ENCODE data around the gene DUSP19.
A peak's percentile ranks its signal among the peaks of the same experiment; 100 is the strongest.

DUSP19 gene

DNA sequence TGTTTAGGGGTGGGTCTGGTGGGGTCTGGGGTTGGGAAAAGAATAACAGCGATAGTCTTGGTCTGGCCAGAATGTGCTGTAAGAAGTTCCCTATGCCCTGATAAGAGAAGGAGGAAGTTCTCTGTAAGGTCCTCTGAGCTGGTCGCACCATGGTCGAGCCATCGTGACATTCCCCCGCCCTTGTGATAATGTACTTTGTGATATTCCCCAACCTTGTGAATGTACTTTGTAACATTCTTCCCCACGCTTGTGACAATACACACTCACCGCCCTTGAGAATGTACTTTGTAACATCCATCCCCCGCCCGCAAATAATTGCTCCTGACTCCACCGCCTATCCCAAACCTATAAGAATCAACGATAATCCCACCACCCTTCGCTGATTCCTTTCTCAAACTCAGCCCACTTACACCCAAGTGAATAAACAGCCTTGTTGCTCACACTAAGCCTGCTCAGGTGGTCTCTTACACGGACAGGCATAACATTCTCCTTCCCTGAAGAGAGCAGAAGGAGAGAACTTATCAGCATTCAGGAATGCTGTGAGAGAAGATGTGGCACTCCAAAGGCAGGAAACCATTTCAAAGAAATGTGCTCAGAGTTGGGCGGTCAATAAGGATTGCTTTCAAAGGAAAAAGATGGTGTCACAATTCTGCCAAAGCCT, 17.8 kb upstream of the DUSP19 start:
- H3K4me3 ChIP-seq: no peak overlapping the region
- no peak overlapping the region for H3K27ac ChIP-seq

DNA sequence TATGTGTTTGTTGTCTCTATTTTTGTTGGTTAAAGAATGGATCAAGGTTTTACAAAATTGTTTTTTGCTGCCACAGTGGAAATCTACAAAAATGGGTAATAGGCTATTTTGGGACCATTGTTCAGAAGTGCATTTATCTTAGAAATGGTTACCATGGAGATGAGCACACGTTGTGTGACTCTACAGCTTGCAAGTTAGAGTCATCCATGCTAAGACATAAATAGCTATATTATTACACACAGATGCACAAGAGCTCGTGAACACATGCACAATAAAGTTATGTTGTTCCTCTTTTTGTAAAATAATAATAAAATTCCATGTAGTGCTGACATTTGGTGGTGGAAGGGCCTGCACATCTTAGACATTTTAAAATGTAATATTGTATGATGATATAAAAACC, 15.5 kb upstream of the DUSP19 start:
- Histone ChIP-seq H3K27ac (no peak overlapping the region), H3K4me3 (no peak overlapping the region)

DNA sequence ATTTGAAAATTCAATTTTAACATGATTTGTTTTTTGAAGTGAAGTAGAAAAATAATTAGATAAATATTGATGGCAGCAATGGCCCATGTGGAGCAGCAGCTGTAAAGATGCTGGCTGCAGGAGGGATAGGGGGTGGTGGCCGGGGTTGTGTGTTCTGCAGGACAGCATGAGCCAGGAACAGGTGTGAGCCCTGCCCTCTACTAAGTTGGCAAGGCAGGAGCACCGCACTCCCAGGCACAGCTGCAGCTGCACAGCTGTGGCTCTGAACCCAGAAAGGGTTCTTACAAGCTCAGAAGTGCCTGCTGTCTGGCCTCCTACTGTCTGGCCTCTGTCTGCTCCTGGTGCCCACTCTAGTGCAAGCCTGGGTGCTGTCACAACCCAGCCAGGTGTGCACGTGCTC, 10.0 kb upstream of the DUSP19 start:
- no peak overlapping the region for H3K27ac ChIP-seq
- no peak overlapping the region for H3K4me3 ChIP-seq

DNA sequence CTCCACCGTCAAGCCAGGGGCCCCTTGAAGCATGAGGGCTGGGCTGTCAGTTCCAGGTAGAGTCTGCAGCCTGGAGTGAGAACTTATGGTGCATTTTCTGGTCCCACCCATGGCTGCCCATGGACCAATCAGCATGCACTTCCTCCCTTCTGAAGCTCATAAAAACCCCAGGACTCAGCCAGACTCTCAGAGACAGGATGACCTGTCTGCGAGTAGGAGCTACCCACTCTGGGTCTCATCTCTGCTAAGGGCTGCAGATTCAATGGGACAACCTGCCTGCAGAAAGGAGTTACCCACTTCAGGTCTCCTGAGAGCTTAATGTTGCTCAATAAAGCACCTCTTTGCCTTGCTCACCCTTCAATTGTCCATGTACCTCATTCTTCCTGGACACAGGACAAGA, 9.4 kb upstream of the DUSP19 start:
- no peak overlapping the region for H3K4me3 ChIP-seq
- H3K27ac ChIP-seq: no peak overlapping the region

DNA sequence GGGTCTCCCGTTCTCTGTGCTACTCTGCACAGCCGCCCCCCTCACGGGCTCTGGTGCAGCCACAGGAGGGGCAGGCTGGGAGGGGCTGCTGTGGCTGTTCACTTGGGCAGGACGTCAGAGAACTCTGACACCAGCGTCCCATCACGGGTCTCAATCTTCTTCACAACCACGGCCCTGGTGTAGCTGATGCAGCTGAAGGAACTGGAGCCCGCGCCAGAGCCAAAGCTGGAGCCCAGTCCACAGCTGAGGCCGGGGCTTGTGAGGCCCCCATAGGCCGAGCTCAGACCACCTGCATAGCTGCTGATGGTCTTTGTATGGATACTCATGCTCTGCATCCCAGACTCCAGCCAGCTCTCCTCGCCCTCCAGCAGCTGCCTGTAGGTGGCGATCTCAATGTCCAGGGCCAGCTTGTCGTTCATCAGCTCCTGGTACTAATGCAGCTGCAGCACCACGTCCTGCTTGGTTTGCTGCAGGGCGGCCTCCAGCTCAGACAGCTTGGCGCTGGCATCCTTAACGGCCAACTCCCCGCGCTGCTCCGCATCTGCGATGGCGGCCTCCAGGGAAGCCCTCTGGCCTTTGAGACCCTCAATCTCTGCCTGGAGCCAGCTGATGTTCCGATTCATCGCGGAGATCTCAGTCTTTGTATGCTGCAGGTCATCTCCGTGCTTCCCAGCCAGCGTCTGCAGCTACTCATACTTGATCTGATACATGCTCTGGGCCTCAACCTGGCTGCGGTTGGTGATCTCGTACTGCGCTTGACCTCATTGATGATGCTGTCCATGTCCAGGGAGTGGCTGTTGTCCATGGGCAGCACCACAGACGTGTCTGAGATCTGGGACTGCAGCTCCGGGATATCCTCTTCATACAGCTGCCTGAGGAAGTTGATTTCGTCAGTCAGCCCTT, 7.4 kb upstream of the DUSP19 start:
- no peak overlapping the region for H3K4me3 ChIP-seq

DNA sequence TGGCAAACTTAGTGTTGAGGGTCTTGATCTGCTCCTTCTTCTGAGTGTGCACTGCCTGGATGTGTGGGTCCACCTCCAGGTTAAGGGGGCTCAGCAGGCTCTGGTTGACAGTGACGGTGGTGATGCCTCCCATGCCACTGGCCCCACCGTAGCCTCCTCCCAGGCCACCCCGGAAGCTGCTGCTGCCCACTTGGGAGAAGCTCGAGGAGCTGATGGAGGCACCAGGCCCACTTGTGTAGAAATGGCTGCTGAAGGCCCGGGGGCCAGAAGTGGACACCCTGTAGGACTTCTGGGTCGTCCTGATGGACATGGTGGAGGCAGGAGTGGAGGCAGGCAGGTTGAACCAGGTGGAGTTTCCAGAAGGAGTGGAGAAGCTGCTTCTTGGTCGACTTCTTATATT, 6.4 kb upstream of the DUSP19 start:
- no peak overlapping the region for H3K27ac ChIP-seq
- H3K4me3 ChIP-seq: no peak overlapping the region

More for the DNA sequence above, 7.4 kb upstream of the DUSP19 start:
- no peak overlapping the region for H3K27ac ChIP-seq

DNA sequence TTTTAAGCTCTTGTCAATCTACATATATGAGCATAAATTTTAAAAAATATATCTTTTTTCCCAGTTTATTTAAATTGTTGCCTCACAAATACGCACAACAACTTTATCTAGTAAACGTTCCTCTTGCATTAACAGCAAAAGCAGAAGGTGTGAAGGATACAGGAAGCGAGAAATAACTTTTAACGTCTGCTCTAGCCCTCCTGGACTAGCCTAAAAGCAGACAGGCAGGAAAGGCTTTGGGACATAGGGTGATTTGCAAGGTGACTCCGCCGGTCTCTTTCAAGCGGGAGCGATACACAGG, 434 bp upstream of the DUSP19 start:
- H3K27ac ChIP-seq: peak overlapping the region in 20 of 21 experiments; percentile 38 to 85 (median 75)
- H3K4me3 ChIP-seq: peak overlapping the region; percentile 48 to 74 (median 52)

DNA sequence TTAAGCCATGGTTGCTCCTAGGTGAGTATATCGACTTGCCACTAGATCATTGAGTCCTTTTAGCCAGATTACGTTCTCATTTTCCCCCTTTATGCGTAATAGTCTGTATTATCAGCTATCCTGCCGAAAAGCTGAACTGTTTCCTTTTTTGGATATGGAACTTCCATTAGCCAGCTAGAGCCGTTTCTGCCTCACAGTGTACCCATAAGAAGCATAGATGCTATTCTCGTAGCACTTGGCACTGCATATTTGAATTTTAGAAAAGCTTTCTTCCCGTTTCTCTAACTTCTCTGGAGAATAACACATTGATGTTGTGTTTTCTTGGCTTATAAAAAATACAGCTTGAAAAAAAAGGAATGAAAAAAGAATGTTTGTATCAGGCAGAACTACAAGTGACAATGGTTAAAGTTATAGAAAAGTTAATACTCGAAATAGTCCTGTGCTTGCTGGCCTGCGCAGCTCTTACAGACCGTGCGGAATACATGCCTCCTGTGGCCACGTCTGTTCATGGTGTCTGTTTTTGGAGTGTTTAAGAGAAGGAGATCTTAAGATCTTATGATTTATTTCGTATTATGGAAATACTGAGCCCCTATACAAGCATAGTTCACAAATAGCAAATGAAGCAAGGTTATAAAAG, 710 bp downstream of the DUSP19 start:
- Histone ChIP-seq H3K4me3 (peak overlapping the region; percentile 48 to 74 (median 52)), H3K27ac (peak overlapping the region in 20 of 21 experiments; percentile 38 to 85 (median 75))

DNA sequence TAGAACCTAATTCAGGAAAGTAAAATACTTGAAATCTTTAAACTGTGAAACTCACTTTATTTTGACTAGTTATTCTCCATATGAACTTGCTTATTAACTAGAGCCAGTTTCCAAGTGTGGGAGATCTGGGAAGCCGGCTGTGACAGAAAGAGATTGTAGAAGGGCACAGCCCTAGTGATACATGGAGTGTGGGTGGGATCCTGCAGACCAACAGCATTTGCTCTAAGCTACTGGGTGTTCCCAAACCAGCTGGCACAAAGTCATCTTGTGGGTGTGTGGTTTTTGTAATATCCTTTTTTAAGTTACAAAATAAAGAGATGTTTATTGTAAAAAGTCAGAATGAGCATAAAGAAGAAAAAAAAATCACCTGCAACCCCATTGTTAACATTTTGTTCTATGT, 3.4 kb downstream of the DUSP19 start:
- H3K4me3 ChIP-seq: no peak overlapping the region

DNA sequence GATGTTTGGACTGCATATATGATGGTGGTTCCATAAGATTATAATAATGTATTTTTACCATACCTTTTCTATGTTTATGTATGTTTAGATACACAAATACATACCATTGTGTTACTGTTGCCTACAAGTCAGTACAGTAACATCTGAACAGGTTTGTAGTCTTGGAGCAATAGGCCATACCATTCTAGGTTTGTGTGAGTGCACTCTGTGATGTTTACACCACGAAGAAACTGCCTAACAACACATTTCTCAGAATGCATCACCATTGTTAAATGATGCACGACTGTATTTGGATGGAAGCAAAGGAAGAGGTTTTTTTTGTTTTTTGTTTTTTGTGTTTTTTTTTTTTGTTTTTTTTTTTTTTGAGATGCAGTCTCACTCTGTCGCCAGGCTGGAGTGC, 9.5 kb downstream of the DUSP19 start:
- no peak overlapping the region for H3K27ac ChIP-seq
- no peak overlapping the region for H3K4me3 ChIP-seq

More for the DNA sequence above, 3.4 kb downstream of the DUSP19 start:
- H3K27ac ChIP-seq: no peak overlapping the region

DNA sequence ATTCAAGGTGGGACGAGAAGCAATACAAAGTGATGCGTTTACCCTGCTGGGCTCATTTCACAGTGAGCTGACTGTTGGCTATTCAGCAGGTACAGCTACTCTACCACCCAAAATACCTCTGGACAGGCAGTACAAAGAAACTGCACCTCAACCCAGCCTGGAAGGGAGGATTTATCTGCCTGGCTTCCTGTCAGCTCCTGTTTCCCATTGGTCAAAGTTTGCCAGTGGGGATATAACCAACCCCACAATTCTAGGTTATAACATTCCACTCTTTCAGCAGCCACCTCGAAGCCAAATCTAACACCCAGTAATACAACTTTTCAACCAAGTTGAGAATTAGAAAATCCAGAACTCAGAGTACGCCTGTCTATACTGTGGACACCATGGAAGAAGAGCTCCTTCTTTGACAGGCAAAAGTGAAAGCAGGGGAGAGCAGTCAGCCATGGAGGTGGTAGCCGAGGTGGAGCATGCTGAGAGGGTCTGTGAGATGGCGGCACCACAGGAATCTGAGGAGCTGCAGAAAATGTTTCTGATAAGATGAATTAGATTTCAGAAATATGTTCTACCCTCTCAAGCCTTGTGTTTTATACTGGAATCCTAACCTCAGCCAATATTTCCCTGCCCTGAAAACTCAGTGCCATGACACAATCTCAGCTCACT, 10.8 kb downstream of the DUSP19 start:
- Histone ChIP-seq H3K27ac (no peak overlapping the region), H3K4me3 (no peak overlapping the region)

DNA sequence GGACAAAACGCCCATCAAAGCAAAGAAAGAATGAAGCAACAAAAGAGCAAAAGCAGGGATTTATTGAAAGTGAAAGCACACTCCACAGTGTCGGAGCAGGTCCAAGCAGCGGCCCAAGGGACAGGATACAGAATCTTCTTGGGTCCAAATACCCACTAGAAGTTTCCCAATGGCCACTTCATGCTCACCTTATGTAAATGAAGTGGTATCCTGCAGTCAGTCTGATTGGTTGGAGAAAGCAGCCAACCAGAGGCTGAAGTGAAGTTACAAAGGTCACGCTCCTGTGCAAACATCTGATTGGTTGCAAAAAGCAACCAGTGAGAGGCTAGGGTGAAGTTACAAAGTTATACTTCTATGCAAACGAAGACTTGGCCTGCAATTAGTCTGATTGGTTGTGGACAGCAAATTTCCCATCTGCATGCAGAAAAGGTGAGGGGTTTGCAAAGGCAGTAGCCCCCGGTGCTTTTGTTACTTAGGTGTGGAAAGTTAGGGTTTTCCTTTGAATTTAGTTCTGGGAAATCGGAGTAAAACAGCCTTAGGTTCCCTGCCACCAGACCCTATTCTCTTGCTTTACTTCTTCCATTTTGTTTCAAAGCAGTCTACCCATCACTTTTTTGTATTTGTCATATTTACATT, 12.9 kb downstream of the DUSP19 start:
- H3K27ac ChIP-seq: no peak overlapping the region

DNA sequence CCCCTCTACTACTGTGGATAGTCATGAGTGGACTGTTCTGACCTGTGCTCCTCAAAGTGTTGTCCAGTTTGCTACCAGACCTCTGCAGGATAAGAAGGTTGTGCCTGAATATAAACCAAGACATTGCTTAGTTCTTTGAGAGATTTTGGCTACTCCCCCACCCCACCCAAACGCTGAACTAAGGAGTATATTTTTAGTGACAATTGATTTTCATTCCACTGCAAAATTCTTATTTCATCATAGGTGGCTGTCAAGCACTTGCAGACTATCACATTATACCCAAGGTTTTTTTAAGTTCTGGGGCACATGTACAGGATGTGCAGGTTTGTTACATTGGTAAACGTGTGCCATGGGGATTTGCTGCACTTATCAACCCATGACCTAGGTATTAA, 13.4 kb downstream of the DUSP19 start:
- H3K4me3 ChIP-seq: no peak overlapping the region
- H3K27ac ChIP-seq: no peak overlapping the region

More for the DNA sequence above, 12.9 kb downstream of the DUSP19 start:
- H3K4me3 ChIP-seq: no peak overlapping the region

DNA sequence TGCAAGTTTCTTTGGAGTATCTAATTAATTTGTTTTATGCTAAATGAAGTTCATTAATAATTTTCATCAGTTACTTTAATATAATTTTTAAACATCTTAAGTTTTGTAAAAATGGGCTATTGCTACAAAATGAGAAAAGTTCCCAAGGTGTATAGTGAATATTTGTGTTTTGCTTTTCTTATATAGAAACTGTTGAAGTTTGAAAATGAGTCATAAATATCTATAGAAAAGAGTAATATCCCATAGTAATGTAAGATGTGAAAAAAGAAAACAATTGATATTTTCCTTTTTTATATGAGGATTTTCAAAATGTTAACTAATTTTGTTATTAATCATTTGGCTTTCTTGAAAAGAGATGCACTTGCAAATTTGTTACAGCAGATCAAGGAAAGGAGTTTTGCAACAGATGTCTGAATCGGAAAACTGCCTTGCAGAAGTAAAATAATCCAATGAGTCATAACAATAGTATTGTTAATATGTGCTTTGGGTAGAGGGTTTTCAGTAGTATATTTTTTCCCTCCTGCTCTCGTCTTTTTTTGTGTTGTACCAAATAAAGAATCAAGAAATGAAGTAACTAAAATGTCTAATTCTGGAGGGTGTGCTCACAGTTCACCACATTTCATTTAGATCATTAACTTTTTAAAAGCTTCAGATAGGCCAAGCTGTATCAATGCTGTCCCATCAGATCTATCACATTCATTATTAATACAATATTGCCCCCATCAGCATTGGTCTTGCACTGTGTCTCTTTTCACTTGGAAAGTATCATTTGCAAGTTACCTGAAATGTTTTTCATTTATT, 15.5 kb downstream of the DUSP19 start:
- Histone ChIP-seq H3K27ac (no peak overlapping the region), H3K4me3 (no peak overlapping the region)

DNA sequence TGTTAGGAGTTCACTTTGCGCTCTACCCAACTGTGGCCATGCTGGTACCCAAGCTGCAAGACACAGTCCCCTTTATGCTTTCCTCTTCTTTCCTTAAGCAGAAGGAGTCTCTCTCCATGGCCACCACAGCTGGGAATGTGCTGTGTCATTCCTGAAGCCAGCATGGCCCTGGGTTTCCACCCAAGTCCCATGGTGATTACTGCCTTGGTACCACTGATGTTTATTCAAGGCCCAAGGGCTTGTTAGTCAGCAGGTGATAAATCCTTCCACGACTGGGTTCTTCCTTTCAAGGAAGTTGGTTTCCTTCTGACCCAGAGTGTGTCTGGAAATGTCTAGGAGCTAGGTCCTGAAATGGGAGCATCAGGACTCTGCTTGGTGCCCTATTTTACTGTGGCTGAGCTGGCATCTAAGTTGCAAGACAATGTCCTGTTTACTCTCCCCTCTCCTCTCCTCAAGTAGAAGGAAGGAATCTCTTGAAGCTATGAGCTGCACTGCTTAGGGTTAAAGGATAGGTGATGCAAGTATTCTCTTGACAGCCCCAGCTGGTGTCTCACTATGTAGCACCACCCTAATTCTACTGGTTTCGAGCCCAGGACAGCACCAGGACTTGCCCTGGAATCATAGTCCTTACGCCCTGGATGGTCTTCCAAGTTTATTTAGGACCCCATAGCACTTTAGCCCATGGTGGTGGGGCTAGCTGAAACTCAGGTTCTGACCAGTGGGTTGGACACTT, 27.0 kb downstream of the DUSP19 start:
- Histone ChIP-seq H3K27ac (no peak overlapping the region), H3K4me3 (no peak overlapping the region)

DNA sequence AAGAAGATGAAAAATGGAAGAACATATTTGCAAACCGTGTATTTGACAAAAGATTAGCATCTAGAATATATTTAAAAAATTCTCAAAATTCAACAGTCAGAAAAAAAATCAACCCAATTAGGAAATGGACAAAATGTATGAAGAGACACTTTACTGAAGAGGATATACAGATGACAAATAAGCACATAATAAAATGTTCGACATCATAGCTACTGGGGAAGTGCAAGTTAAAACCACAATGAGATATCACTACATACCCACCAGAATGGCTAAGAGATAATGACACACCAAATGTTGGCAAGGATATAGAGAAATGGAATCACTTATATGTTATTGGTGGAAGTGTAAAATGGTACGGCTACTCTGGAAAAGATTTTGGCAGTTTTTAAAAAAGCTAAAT, 34.0 kb downstream of the DUSP19 start:
- Histone ChIP-seq H3K4me3 (no peak overlapping the region), H3K27ac (no peak overlapping the region)

DNA sequence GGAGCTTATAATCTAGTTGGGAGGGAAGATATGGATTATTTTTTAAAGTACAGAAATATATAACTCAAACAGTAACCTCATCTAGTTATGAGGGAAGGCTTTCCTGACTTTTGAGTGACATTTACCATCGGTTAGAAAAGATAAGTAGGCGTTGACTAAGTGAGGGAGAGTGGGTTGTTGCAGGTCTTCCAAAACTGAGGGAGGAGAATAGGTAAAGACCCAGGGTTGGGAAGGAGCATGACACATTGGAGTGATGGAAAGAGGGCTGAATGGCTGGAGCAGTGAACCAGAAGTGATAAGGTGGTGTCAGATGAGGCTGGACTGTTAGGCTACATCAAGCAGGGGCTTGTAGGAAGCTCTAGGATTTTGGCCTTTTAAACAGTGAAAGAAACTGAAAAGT, 35.1 kb downstream of the DUSP19 start:
- H3K27ac ChIP-seq: no peak overlapping the region
- H3K4me3 ChIP-seq: no peak overlapping the region

DNA sequence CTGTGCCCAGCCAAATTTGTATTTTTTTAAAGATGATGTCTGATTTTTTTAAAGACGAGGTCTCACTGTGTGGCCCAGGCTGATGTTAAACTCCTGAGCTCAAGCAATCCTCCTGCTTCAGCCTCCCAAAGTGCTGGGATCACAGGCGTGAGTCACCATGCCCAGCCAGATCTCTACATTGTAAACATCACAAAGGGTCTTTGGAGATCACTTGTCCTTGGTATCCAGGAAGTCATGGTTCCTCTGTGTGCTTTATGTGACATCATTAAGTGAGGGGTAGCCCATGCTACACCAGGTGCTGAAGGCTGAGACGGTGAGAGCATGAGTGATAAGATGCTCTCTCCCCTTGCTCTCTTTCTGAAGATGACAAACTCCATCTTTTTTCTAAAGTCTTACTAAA, 38.7 kb downstream of the DUSP19 start:
- H3K27ac ChIP-seq: no peak overlapping the region
- H3K4me3 ChIP-seq: no peak overlapping the region
